GM13977 (cell line): Measurements from ENCODE around the gene COL15A1.

Experiments used
- DNase-seq: peaks from one replicate; pipeline ENCODE4 v3.0.0; 2012; ENCODE audit warnings: low spot score
- in situ Hi-C: fragments of 300-500 bp; cut with MboI; formaldehyde crosslinking; loops from one replicate; pipeline ENCODE4 v1.12.0; 2022; ENCODE audit warnings: low sequenced_read_pairs, low pct_unique_long_range_greater_than_20kb, mixed read lengths, inconsistent platforms; ENCODE audit not compliant: unreplicated experiment
- TF ChIP-seq, protein P1 (sequence below): IDR thresholded peaks from 2 replicates; pipeline ENCODE4 v1.5.1; 2012; ENCODE audit warnings: mild to moderate bottlenecking, control low read depth; ENCODE audit not compliant: insufficient read depth; ENCODE audit errors: extremely low read depth, missing control alignments

The COL15A1 gene

GRCh38 chr9:98940276-98940675 is 3.4 kb upstream of the COL15A1 start:
- in situ Hi-C loops = no loop called here
- DNase-seq = no peak
- TF ChIP-seq, protein P1, sequence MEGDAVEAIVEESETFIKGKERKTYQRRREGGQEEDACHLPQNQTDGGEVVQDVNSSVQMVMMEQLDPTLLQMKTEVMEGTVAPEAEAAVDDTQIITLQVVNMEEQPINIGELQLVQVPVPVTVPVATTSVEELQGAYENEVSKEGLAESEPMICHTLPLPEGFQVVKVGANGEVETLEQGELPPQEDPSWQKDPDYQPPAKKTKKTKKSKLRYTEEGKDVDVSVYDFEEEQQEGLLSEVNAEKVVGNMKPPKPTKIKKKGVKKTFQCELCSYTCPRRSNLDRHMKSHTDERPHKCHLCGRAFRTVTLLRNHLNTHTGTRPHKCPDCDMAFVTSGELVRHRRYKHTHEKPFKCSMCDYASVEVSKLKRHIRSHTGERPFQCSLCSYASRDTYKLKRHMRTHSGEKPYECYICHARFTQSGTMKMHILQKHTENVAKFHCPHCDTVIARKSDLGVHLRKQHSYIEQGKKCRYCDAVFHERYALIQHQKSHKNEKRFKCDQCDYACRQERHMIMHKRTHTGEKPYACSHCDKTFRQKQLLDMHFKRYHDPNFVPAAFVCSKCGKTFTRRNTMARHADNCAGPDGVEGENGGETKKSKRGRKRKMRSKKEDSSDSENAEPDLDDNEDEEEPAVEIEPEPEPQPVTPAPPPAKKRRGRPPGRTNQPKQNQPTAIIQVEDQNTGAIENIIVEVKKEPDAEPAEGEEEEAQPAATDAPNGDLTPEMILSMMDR = no peak

DNA sequence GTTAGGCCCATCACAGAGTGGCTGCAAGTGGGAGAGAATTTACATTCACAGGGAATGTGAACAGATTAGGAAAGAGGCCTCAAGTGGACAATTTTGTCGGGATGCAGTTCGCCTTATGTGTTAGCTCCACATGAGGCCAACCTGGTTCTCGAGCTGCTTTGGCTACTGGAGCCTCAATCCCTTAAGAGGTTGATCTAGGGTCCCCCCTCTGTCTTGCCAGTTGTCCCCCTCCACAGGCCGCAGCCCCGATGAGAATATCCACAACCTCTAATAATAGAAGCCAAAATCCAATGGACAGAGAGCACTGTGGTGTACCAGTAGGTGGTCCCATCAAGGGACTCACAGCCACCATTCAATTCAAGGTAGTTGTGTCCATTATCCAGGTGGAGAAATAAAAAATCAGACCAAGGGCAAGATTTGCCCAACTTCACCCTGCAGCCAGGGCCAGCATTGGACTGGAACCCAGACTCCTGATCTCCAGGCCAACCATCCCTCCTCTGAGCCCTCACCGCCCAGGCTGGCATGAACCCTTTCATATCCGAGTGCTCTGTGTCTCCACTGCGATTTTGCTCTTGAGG is 1.7 kb upstream of the COL15A1 start:
- no peak for DNase-seq
- in situ Hi-C loops = no loop called here
- TF ChIP-seq, protein P1 = no peak

DNA sequence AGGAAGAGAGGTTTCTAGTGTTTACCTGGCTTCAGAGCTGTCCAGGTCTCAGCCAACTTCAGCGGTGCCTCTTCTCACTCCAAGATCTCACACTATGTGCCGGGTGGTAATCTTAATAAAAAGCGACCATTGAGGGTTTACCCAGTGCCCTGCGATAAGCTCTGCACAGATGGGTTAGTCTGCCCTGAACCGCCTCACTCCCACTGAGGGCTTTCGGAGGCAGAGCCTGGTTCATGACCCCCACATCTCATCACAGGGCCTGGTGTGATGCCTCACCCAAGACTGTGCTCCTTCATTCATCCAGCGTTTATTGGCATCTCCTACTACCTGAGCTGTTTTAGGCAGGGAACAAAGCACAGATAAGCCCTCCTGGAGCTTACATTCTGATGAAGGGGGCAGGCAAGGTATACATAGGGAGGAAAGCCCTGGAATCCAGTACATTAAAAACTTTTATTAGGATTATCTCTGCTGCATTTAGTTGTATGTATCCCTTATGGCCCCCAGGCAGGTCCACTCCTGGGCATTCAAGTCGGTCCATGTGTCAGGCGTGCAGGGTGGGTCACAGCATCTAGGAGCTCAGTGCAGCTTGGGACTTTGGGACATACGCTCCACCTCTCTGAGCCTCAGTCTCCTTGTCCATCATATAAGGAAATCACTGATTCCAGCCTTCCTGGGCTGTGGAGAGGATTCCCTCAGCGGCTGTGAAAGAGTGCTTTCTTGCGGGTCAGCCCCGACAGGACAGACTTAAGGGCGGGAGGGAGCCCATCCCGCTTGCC is 613 bp upstream of the COL15A1 start:
- in situ Hi-C loops = no loop called here

DNA sequence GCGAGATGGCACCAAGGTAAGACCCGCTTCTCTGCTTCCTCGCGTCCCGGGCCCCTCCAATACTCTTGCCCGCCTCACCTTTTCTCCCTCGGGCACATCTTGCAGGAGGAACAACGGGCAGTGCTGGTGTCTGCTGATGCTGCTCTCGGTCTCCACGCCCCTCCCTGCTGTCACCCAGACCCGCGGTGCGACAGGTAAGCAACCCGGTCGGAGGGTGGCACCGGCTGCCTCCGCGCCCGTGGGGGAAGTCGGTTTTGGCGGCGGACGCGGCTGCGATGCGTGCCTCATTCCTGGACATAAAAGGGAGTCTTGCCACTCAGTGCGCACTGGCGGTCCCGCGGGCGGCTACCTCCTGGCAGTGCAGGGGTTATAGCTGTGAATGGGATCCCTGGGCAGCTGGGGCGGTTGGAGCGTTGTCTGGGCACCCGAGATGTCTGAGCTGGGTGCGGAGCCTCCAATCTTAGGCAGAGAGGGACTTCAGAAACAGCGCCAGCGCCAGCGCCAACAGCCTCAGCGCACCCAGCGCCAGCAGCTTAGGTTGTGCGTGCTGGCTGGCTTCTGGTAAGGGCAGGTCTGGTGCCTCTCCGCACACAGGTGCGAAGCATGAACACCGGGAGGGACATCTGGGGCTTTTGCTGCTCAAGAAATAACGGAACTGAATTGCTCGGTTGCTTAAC is 488 bp downstream of the COL15A1 start:
- TF ChIP-seq, protein P1 = no peak
- DNase-seq = peak; percentile 44
- in situ Hi-C loops = no loop called here

More for the DNA sequence above, 613 bp upstream of the COL15A1 start:
- TF ChIP-seq, protein P1 = no peak
- DNase-seq = peak; percentile 37

- TF ChIP-seq, protein P1 = no peak
- in situ Hi-C loops = no loop called here
- no peak for DNase-seq
Measured at GRCh38 chr9:98944734-98945074, 997 bp downstream of the COL15A1 start.

- in situ Hi-C loops = no loop called here
- DNase-seq = no peak
- TF ChIP-seq, protein P1 = no peak
Measured at GRCh38 chr9:98949565-98949964, 5.9 kb downstream of the COL15A1 start.
